ENCODE measurements around the gene ZCCHC13.

ZCCHC13 gene

GRCh38 chrX:74346088-74346487, 42.1 kb downstream of the ZCCHC13 start:
- no peaks in the 10 kb centered on the region for H3K4me1 ChIP-seq (ENCODE audit: insufficient read depth, low read length, poor library complexity, severe bottlenecking)
- H3K9me2 ChIP-seq (replicated peaks; ENCODE audit: low read depth, low read length): no peaks in the 10 kb centered on the region
- TF ChIP-seq CTCF (conservative IDR thresholded peaks at IDR 0.05; ENCODE audit: low read length) (no peak), EZH2phosphoT487 (IDR thresholded peaks at IDR 0.05; ENCODE audit: borderline replicate concordance) (no peak)
- no peaks in the 10 kb centered on the region for H3F3A ChIP-seq (ENCODE audit: low read depth)
- no peak overlapping the region for H3K4me3 ChIP-seq (ENCODE audit: low read length, poor library complexity, severe bottlenecking)
- no peaks in the 10 kb centered on the region for H3K27me3 ChIP-seq (ENCODE audit: insufficient read depth, low read length, poor library complexity, severe bottlenecking)
- no peaks in the 10 kb centered on the region for H4K20me1 ChIP-seq (ENCODE audit: insufficient read depth, low read length, poor library complexity, severe bottlenecking)
- H3K79me2 ChIP-seq (ENCODE audit: insufficient read depth, low read length): no peaks in the 10 kb centered on the region
- H3K9me3 ChIP-seq (ENCODE audit: insufficient read depth, low read depth, low read length): no peaks in the 10 kb centered on the region
- no peaks in the 10 kb centered on the region for H3K36me3 ChIP-seq (ENCODE audit: insufficient read depth, low read length)
- no peak overlapping the region for H3K4me2 ChIP-seq (ENCODE audit: low read depth, low read length, poor library complexity, severe bottlenecking)
- H3K9ac ChIP-seq (ENCODE audit: low read depth, low read length, poor library complexity, severe bottlenecking): no peak overlapping the region
- no peak overlapping the region for H2AFZ ChIP-seq (ENCODE audit: low read length)

- Histone ChIP-seq H4K20me1 (ENCODE audit: insufficient read depth, low read length, poor library complexity, severe bottlenecking) (no peaks in the 10 kb centered on the region), H3K9me2 (replicated peaks; ENCODE audit: low read depth, low read length) (no peaks in the 10 kb centered on the region), H3K36me3 (ENCODE audit: insufficient read depth, low read length) (no peaks in the 10 kb centered on the region), H3F3A (ENCODE audit: low read depth) (no peaks in the 10 kb centered on the region), H3K4me1 (ENCODE audit: insufficient read depth, low read length, poor library complexity, severe bottlenecking) (no peaks in the 10 kb centered on the region), H2AFZ (ENCODE audit: low read length) (no peak overlapping the region), H3K4me3 (ENCODE audit: low read length, poor library complexity, severe bottlenecking) (no peak overlapping the region), H3K9ac (ENCODE audit: low read depth, low read length, poor library complexity, severe bottlenecking) (no peak overlapping the region), H3K9me3 (ENCODE audit: insufficient read depth, low read depth, low read length) (no peaks in the 10 kb centered on the region), H3K27me3 (ENCODE audit: insufficient read depth, low read length, poor library complexity, severe bottlenecking) (no peaks in the 10 kb centered on the region), H3K79me2 (ENCODE audit: insufficient read depth, low read length) (no peaks in the 10 kb centered on the region), H3K4me2 (ENCODE audit: low read depth, low read length, poor library complexity, severe bottlenecking) (no peak overlapping the region)
- TF ChIP-seq EZH2phosphoT487 (IDR thresholded peaks at IDR 0.05; ENCODE audit: borderline replicate concordance) (no peak), CTCF (conservative IDR thresholded peaks at IDR 0.05; ENCODE audit: low read length) (no peak)
These were observed 45.4 kb downstream of the ZCCHC13 start for GRCh38 chrX:74349387-74349786.

GRCh38 chrX:74351760-74352159, 47.8 kb downstream of the ZCCHC13 start:
- TF ChIP-seq CTCF (conservative IDR thresholded peaks at IDR 0.05; ENCODE audit: low read length): no peak
- no peak for TF ChIP-seq EZH2phosphoT487 (IDR thresholded peaks at IDR 0.05; ENCODE audit: borderline replicate concordance)
- no peaks in the 10 kb centered on the region for H3K79me2 ChIP-seq (ENCODE audit: insufficient read depth, low read length)
- no peak overlapping the region for H3K4me3 ChIP-seq (ENCODE audit: low read length, poor library complexity, severe bottlenecking)
- H3F3A ChIP-seq (ENCODE audit: low read depth): no peaks in the 10 kb centered on the region
- H2AFZ ChIP-seq (ENCODE audit: low read length): no peak overlapping the region
- H3K27me3 ChIP-seq (ENCODE audit: insufficient read depth, low read length, poor library complexity, severe bottlenecking): no peaks in the 10 kb centered on the region
- no peaks in the 10 kb centered on the region for H3K36me3 ChIP-seq (ENCODE audit: insufficient read depth, low read length)
- H4K20me1 ChIP-seq (ENCODE audit: insufficient read depth, low read length, poor library complexity, severe bottlenecking): no peaks in the 10 kb centered on the region
- no peak overlapping the region for H3K9ac ChIP-seq (ENCODE audit: low read depth, low read length, poor library complexity, severe bottlenecking)
- H3K4me1 ChIP-seq (ENCODE audit: insufficient read depth, low read length, poor library complexity, severe bottlenecking): no peaks in the 10 kb centered on the region
- H3K9me3 ChIP-seq (ENCODE audit: insufficient read depth, low read depth, low read length): no peaks in the 10 kb centered on the region
- H3K9me2 ChIP-seq (replicated peaks; ENCODE audit: low read depth, low read length): no peaks in the 10 kb centered on the region
- H3K4me2 ChIP-seq (ENCODE audit: low read depth, low read length, poor library complexity, severe bottlenecking): no peak overlapping the region

All from Loucy (cell line).